Upper lobe of left lung (tissue), 4 donors: Measurements from ENCODE around the gene ANP32D.

ENCODE experiments used
- CTCF ChIP-seq, 6 experiments: fragments of 450-650 bp in 4 of 6; fragments of 200-600 bp in 2 of 6; sonication (generic) in 2 of 6; IDR thresholded peaks; one replicate each; pipeline ENCODE4 v1.5.1; 2016 to 2019; ENCODE audit warnings: antibody characterized with exemption in 6 of 6
- EP300 ChIP-seq, 4 donors: sonication (generic); formaldehyde crosslinking; IDR thresholded peaks; one replicate each; pipeline ENCODE4 v1.5.1; 2017; ENCODE audit warnings: antibody characterized with exemption in 4 of 4, control low read depth in 2 of 4

GRCh38 chr12:48512855-48513254 lies 40.5 kb downstream of the ANP32D start:
- TF ChIP-seq CTCF (IDR thresholded peaks at IDR 0.05) (no peak), EP300 (IDR thresholded peaks at IDR 0.05) (no peak)
